GM12874 (cell line): ENCODE results near the gene FBP1.

Experiments
- TF ChIP-seq, protein P1 (sequence below): IDR thresholded peaks from 2 replicates; pipeline ENCODE4 v1.5.1; 2011; ENCODE audit warnings: low read depth, mild to moderate bottlenecking, control low read depth, low read length, moderate library complexity; ENCODE audit not compliant: insufficient read depth

Gene FBP1

GRCh38 chr9:94677929-94678328 is 38.6 kb upstream of the FBP1 start:
- TF ChIP-seq, protein P1, sequence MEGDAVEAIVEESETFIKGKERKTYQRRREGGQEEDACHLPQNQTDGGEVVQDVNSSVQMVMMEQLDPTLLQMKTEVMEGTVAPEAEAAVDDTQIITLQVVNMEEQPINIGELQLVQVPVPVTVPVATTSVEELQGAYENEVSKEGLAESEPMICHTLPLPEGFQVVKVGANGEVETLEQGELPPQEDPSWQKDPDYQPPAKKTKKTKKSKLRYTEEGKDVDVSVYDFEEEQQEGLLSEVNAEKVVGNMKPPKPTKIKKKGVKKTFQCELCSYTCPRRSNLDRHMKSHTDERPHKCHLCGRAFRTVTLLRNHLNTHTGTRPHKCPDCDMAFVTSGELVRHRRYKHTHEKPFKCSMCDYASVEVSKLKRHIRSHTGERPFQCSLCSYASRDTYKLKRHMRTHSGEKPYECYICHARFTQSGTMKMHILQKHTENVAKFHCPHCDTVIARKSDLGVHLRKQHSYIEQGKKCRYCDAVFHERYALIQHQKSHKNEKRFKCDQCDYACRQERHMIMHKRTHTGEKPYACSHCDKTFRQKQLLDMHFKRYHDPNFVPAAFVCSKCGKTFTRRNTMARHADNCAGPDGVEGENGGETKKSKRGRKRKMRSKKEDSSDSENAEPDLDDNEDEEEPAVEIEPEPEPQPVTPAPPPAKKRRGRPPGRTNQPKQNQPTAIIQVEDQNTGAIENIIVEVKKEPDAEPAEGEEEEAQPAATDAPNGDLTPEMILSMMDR, result no peak

DNA sequence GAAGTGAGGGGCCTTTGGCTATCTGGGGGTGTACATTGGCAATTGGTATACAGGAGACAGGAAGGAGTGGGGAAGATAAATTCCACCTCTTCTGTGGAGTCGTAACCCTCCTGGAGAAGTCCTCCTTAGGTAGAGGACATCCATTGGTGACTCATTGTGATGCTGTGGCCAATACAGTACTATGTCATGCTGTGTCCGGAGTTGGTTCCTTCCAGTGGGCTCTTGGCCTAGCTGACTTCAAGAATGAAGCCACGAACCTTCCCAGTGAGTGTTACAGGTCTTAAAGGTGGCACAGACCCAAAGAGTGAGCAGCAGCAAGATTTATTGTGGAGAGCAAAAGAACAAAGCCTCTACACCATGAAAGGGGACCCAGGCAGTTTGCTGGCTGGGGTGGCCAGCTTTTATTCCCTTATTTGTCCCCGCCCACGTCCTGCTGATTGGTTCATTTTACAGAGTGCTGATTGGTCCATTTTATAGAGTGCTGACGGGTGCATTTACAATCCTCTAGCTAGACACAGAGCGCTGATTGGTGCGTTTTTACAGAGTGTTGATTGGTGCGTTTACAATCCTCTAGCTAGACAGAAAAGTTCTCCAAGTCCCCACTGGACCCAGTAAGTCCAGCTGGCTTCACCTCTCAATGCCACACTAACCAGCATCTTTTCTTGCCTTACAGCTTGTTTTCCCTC is 37.3 kb upstream of the FBP1 start:
- TF ChIP-seq, protein P1, result no peak

DNA sequence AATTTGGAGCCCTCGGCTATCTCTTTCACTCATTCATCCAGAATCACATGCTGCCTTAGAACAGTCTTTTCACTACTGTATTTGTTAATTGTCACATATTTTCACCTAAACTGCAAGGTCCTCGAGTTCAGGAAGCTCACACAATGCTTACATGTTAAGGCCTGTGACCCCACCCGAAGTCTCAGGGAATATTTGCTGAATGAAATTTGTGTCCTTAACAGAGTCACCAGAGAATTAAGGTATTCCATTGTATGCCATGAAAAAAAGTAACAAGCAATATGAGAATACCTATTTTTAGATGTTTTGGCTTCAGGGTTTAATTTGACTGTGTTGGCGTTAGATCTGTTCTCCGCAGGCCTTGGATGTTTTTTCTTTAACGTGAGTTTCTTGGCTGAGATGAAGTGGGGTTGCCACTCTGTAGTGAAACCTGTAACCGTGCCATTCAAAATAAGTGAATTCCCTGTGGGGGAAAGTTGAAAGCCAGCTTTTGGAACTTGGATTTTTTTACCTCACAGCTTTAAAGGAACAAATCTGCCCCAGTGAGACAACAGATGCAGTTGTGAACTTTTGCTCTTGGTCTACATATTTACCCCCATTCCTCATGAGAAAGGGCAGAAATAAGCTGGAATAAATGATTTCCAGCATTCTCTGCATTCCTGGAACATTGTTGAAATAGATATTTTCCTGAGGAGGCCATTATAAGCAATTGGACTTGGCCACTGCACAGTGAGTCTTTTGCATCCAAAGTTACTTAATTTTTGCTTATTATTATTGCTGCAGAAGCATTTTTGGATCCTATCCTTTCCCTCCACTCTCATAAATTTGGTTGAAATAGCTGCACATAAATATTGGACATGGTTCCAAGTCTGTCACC is 35.9 kb upstream of the FBP1 start:
- TF ChIP-seq, protein P1, result no peak

- TF ChIP-seq, protein P1, result no peak
Observed at GRCh38 chr9:94672811-94673487, 33.6 kb upstream of the FBP1 start.

DNA sequence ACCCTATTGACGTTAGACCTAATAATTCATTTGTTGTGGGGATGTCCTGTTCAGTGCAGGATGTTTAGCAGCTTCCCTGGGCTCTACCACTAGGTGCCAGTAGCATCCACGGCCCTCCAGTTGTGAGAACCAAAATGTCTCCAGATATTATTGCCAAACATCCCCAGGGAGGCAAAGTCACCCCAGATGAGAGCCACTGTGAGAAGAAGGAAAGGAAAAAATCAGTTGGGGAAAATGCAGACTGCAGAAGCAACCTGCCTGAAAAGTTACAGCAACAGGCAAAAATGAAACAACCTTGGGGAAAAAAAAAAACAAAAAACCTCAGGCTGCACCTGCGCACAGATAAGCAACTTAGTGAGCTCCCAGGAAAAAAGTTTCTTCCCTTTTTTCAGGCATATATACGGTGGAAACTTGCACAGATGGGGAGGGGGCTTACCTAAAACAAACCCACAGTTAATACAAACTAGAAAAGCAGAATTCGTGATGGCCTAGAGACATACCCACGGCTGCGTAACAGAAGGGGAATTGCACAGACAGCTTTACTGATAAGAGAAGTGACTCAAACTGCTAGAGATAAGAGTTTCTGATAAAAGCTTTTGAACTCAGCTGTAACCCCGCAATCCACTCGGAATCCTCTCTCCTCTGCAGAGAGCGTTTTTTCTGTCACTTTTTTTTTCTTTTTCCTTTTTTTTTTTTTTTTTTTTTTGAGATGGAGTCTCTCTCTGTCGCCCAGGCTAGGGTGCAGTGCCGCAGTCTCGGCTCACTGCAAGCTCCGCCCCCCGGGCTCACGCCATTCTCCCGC is 29.8 kb upstream of the FBP1 start:
- TF ChIP-seq, protein P1, result peak; percentile 90

DNA sequence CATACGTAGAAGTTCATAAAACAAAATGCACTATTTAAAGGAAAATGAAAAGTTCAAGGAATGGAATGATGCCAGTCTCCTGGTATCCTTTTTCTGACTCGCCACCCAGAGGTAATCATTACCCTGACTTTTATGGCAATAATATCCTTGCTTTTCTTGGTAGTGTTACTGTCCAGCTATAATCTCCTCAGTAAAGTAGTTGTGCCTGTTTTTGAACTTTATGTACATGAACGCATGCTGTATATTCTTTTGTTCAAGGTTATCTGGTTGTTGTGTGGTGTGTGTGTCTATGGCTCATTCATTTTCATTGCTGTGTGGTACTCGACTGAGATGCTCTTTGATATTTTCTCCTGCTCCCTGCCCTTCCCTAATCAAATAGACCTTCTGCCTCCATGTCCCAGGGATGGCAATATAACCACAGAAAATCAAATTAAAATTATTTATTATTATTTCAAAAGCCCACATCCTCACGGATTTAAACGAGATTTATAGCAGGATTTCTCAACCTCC is 29.2 kb upstream of the FBP1 start:
- TF ChIP-seq, protein P1, result no peak
